ENCODE data around the gene BNIP5. TPM values are rescaled to one million over a fixed set of nuclear protein-coding genes. Genes with fewer than 3 reads are reported as not detected.

The BNIP5 gene
- total and polyA plus RNA-seq, 2 of the 13 experiments (the other 11 are each of a cell fraction or from before 2014, with no cell fraction given): not detected

- TF ChIP-seq MAZ (IDR thresholded peaks at IDR 0.05; ENCODE audit: borderline replicate concordance, low read depth, low read length): no peak
- TF ChIP-seq MAZ (CRISPR knock-in tag; IDR thresholded peaks at IDR 0.05; ENCODE audit: low read depth): no peak
- TF ChIP-seq XRCC5 (optimal IDR thresholded peaks at IDR 0.05; ENCODE audit: low read length): peak; percentile 68
- 0 out of 2 replicates have a peak, but pooled peaks have one; percentile 20 for TF ChIP-seq ZBTB7A (CRISPR knock-in tag; IDR thresholded peaks at IDR 0.05)
- TF ChIP-seq GABPB1 (CRISPR knock-in tag; IDR thresholded peaks at IDR 0.05): no peak
- no peak for TF ChIP-seq ARNT (IDR thresholded peaks at IDR 0.05)
- no peak for TF ChIP-seq CHD4 (IDR thresholded peaks at IDR 0.05; ENCODE audit: borderline replicate concordance, low read length)
- no peak for TF ChIP-seq CC2D1A (CRISPR knock-in tag; IDR thresholded peaks at IDR 0.05)
- TF ChIP-seq LCORL (IDR thresholded peaks at IDR 0.05): no peak
- 0 out of 2 replicates have a peak, but pooled peaks have one; percentile 27 for TF ChIP-seq LCORL (CRISPR knock-in tag; IDR thresholded peaks at IDR 0.05)
- peak; percentile 25 for TF ChIP-seq YY1 (IDR thresholded peaks at IDR 0.05; ENCODE audit: insufficient read depth, insufficient replicate concordance, low read depth, low read length)
- TF ChIP-seq ZBTB46 (CRISPR knock-in tag; IDR thresholded peaks at IDR 0.05; ENCODE audit: borderline replicate concordance): no peak
- TF ChIP-seq ZMYM4 (CRISPR knock-in tag; IDR thresholded peaks at IDR 0.05): peak; percentile 33; the same call in 1 of the 2 replicates
- TF ChIP-seq HOXD1 (CRISPR knock-in tag; IDR thresholded peaks at IDR 0.05): no peak
- no peak for TF ChIP-seq ZNF251 (CRISPR knock-in tag; IDR thresholded peaks at IDR 0.05)
- peak; percentile 54; the same call in 1 of the 2 replicates for TF ChIP-seq IRF2 (CRISPR knock-in tag; IDR thresholded peaks at IDR 0.05)
- no peak for TF ChIP-seq IKZF1 (IDR thresholded peaks at IDR 0.05)
- peak; percentile 64; the same call in 1 of the 2 replicates for TF ChIP-seq HNF1B (CRISPR knock-in tag; IDR thresholded peaks at IDR 0.05)
- peak; percentile 94 for TF ChIP-seq RAD21 (CRISPR knock-in tag; IDR thresholded peaks at IDR 0.05)
- peak; percentile 72 for TF ChIP-seq ZNF501 (CRISPR knock-in tag; IDR thresholded peaks at IDR 0.05)
- 0 out of 2 replicates have a peak, but pooled peaks have one; percentile 30 for TF ChIP-seq ZBTB38 (CRISPR knock-in tag; IDR thresholded peaks at IDR 0.05)
- TF ChIP-seq FOXP4 (CRISPR knock-in tag; IDR thresholded peaks at IDR 0.05): no peak
- no peak for TF ChIP-seq FOXA1 (IDR thresholded peaks at IDR 0.05)
- TF ChIP-seq FOXA1 (CRISPR knock-in tag; IDR thresholded peaks at IDR 0.05): peak; percentile 53
- TF ChIP-seq ZNF792 (CRISPR knock-in tag; IDR thresholded peaks at IDR 0.05): no peak
- 0 out of 2 replicates have a peak, but pooled peaks have one; percentile 30 for TF ChIP-seq ZSCAN9 (CRISPR knock-in tag; IDR thresholded peaks at IDR 0.05; ENCODE audit: borderline replicate concordance)
- TF ChIP-seq TSC22D2 (CRISPR knock-in tag; IDR thresholded peaks at IDR 0.05; ENCODE audit: borderline replicate concordance): peak; percentile 68; the same call in 1 of the 2 replicates
Observed at GRCh38 chr6:36360241-36361054, 23.8 kb upstream of the BNIP5 start (continued).

All from HepG2 (cell line).